ENCODE measurements around the gene CCDC57. TPM values are rescaled to one million over a fixed set of nuclear protein-coding genes. Genes with fewer than 3 reads are reported as not detected.
A peak's percentile ranks its signal among the peaks of the same experiment; 100 is the strongest.

Gene CCDC57
- total RNA-seq, 1 donor = 21.0 TPM

DNA sequence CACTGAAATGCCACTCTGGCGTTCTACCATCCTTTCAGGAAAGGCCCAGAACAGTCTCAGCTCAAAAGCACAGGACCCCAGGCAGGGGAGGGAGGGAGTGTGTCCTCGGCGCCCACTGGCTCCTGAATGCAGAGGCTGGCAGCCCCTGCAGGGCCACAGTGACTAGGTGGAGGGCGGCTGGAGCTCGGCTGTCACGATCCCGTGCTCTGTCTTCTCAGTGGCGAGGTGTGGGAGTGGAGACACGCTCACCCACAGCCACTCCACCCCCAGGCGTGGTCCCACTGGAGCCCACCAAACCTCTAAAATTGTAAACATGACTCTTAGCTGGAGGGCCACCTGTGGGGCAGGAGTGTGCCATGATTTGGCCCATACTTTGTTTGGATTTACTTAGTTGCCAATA is 98.2 kb downstream of the CCDC57 start:
- no peak overlapping the region for H2AFZ ChIP-seq (ENCODE audit: low read length)
- H3K4me2 ChIP-seq (ENCODE audit: insufficient read depth, low read length) = no peak overlapping the region
- no peak overlapping the region for H3K27ac ChIP-seq (ENCODE audit: low read depth, low read length)
- DNase-seq (ENCODE audit: insufficient read length, low spot score, missing footprints) = no peak
- no peak overlapping the region for H3K4me3 ChIP-seq (ENCODE audit: insufficient read depth, low read length)
- no peaks in the 10 kb centered on the region for H4K20me1 ChIP-seq (ENCODE audit: insufficient read depth, low read length)
- H3K27me3 ChIP-seq (ENCODE audit: insufficient read depth, low read length) = no peaks in the 10 kb centered on the region
- H3K4me1 ChIP-seq (ENCODE audit: insufficient read depth, low read length) = no peaks in the 10 kb centered on the region
- H3K79me2 ChIP-seq (ENCODE audit: insufficient read depth, low read length) = no peaks in the 10 kb centered on the region
- TF ChIP-seq, protein P1, sequence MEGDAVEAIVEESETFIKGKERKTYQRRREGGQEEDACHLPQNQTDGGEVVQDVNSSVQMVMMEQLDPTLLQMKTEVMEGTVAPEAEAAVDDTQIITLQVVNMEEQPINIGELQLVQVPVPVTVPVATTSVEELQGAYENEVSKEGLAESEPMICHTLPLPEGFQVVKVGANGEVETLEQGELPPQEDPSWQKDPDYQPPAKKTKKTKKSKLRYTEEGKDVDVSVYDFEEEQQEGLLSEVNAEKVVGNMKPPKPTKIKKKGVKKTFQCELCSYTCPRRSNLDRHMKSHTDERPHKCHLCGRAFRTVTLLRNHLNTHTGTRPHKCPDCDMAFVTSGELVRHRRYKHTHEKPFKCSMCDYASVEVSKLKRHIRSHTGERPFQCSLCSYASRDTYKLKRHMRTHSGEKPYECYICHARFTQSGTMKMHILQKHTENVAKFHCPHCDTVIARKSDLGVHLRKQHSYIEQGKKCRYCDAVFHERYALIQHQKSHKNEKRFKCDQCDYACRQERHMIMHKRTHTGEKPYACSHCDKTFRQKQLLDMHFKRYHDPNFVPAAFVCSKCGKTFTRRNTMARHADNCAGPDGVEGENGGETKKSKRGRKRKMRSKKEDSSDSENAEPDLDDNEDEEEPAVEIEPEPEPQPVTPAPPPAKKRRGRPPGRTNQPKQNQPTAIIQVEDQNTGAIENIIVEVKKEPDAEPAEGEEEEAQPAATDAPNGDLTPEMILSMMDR (IDR thresholded peaks at IDR 0.05; ENCODE audit: extremely low read depth, low read depth, low read length) = no peak
- no peaks in the 10 kb centered on the region for H3K9me3 ChIP-seq (ENCODE audit: low read depth, low read length)
- H3K36me3 ChIP-seq (ENCODE audit: insufficient read depth, low read length) = peaks cover 7% of the 10 kb centered on the region

DNA sequence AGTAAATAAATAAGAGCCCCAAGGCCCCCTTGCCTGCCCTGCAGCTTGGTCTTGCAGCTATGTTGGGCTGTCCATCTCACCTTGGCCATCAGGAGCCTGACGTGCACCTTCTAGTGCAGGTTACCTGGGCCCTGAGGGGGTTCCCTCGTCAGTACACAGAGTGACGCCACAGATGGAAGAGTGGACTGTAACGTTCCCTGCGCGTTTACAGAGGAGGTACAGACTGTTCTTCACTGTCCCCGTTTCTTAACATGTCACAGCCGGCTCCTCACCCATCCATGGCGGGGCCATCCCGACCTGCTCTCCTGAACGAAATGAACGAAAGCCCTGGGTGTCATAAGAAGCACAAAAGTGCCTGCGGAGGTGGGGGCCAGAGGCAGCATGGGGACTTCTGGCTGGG is 98.7 kb downstream of the CCDC57 start:
- Histone ChIP-seq H3K27ac (ENCODE audit: low read depth, low read length) (no peak overlapping the region), H3K4me3 (ENCODE audit: insufficient read depth, low read length) (no peak overlapping the region), H2AFZ (ENCODE audit: low read length) (no peak overlapping the region), H4K20me1 (ENCODE audit: insufficient read depth, low read length) (no peaks in the 10 kb centered on the region), H3K79me2 (ENCODE audit: insufficient read depth, low read length) (no peaks in the 10 kb centered on the region), H3K4me1 (ENCODE audit: insufficient read depth, low read length) (no peaks in the 10 kb centered on the region), H3K9me3 (ENCODE audit: low read depth, low read length) (no peaks in the 10 kb centered on the region), H3K27me3 (ENCODE audit: insufficient read depth, low read length) (no peaks in the 10 kb centered on the region), H3K4me2 (ENCODE audit: insufficient read depth, low read length) (no peak overlapping the region), H3K36me3 (ENCODE audit: insufficient read depth, low read length) (peaks cover 7% of the 10 kb centered on the region)
- peak; percentile 25 for DNase-seq (ENCODE audit: insufficient read length, low spot score, missing footprints)
- TF ChIP-seq, protein P1 (IDR thresholded peaks at IDR 0.05; ENCODE audit: extremely low read depth, low read depth, low read length) = no peak

DNA sequence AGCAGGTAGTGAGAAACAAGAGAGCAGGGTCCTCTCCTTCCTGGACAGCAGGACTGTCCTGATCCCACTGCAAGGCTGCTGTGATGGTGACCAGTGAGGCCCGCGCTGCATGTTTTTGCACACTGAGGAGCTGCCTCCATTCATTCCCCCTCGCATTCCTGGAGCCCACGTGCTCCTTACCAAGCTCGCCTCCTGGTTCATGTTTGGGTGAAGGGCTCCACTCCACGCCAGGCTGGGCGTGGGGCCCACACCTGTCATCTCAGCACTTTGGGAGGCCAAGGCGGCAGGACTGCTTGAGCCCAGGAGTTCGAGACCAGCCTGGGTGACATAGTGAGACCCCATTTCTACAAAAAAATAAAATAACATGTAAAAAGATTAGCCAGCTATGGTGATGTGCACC is 99.2 kb downstream of the CCDC57 start:
- H3K9me3 ChIP-seq (ENCODE audit: low read depth, low read length) = no peaks in the 10 kb centered on the region
- peaks cover 7% of the 10 kb centered on the region for H3K36me3 ChIP-seq (ENCODE audit: insufficient read depth, low read length)
- TF ChIP-seq, protein P1 (IDR thresholded peaks at IDR 0.05; ENCODE audit: extremely low read depth, low read depth, low read length) = no peak
- no peak overlapping the region for H3K4me3 ChIP-seq (ENCODE audit: insufficient read depth, low read length)
- no peaks in the 10 kb centered on the region for H3K4me1 ChIP-seq (ENCODE audit: insufficient read depth, low read length)
- H3K27ac ChIP-seq (ENCODE audit: low read depth, low read length) = no peak overlapping the region
- no peak overlapping the region for H3K4me2 ChIP-seq (ENCODE audit: insufficient read depth, low read length)
- no peaks in the 10 kb centered on the region for H3K79me2 ChIP-seq (ENCODE audit: insufficient read depth, low read length)
- no peaks in the 10 kb centered on the region for H4K20me1 ChIP-seq (ENCODE audit: insufficient read depth, low read length)
- DNase-seq (ENCODE audit: insufficient read length, low spot score, missing footprints) = peak; percentile 73
- H3K27me3 ChIP-seq (ENCODE audit: insufficient read depth, low read length) = no peaks in the 10 kb centered on the region
- H2AFZ ChIP-seq (ENCODE audit: low read length) = no peak overlapping the region

DNA sequence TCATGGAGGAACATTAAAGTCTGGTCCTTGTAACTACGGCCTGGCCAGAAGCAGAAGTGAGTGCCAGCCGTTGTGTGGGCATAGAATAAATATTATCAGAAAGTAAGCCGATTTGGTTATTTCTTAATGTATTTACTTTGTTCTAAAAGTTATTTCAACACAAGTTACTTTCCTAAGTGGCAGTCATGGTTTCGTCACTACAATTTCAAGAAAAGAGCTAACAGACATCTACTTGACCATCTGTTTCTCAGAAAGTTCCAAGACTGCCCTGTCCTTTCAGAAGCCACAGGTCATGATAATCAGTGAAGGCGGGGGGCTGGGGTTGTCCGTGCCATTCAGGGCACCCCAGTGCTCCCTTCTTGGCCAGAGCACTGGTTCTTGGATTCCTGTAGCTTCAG is 99.7 kb downstream of the CCDC57 start:
- H3K27me3 ChIP-seq (ENCODE audit: insufficient read depth, low read length) = no peaks in the 10 kb centered on the region
- TF ChIP-seq, protein P1 (IDR thresholded peaks at IDR 0.05; ENCODE audit: extremely low read depth, low read depth, low read length) = no peak
- no peak overlapping the region for H3K4me3 ChIP-seq (ENCODE audit: insufficient read depth, low read length)
- no peaks in the 10 kb centered on the region for H4K20me1 ChIP-seq (ENCODE audit: insufficient read depth, low read length)
- no peak overlapping the region for H2AFZ ChIP-seq (ENCODE audit: low read length)
- H3K79me2 ChIP-seq (ENCODE audit: insufficient read depth, low read length) = no peaks in the 10 kb centered on the region
- H3K4me2 ChIP-seq (ENCODE audit: insufficient read depth, low read length) = no peak overlapping the region
- H3K4me1 ChIP-seq (ENCODE audit: insufficient read depth, low read length) = no peaks in the 10 kb centered on the region
- H3K27ac ChIP-seq (ENCODE audit: low read depth, low read length) = no peak overlapping the region
- DNase-seq (ENCODE audit: insufficient read length, low spot score, missing footprints) = no peak
- no peaks in the 10 kb centered on the region for H3K9me3 ChIP-seq (ENCODE audit: low read depth, low read length)
- peaks cover 7% of the 10 kb centered on the region for H3K36me3 ChIP-seq (ENCODE audit: insufficient read depth, low read length)

Measured in osteoblast (primary cell).